Activated CD8-positive, alpha-beta memory T cell treated with anti-CD3 and anti-CD28 coated beads for 36 hours (primary cell): ENCODE data around the gene HMCN2. TPM values are rescaled to one million over a fixed set of nuclear protein-coding genes. Genes with fewer than 3 reads are reported as not detected.

Source experiments
- CTCF ChIA-PET: fragments of 350-600 bp; sonication (Branson Sonifier 250); formaldehyde crosslinking; loops from one replicate; lab custom pipeline; 2021; ENCODE audit warnings: antibody characterized with exemption; lab: Charles Lee
- POLR2A ChIA-PET: fragments of 350-600 bp; sonication (Branson Sonifier 250); formaldehyde crosslinking; loops from one replicate; lab custom pipeline; 2021; ENCODE audit warnings: antibody characterized with exemption; lab: Charles Lee
- total RNA-seq, 2 experiments: library from RNA; stranded (reverse); gene quantifications; one replicate each; pipeline ENCODE4 v1.2.3, GENCODE V29; 2021

The HMCN2 gene
- total RNA-seq, 2 experiments from 2014 or later = not detected

- ChIA-PET POLR2A (no interaction called here), CTCF (interaction anchor here (0.6 to 7.4 kb wide), 6 partner anchors 62 to 732 kb away, joined by 3 to 53 read pairs (median 4); no protein-coding TSS in a partner anchor)
Observed at GRCh38 chr9:130461218-130461630, 195.7 kb downstream of the HMCN2 start.

- POLR2A ChIA-PET = no interaction called here
Observed at GRCh38 chr9:130461731-130462130, 196.2 kb downstream of the HMCN2 start.

GRCh38 chr9:130462685-130463540 lies 197.4 kb downstream of the HMCN2 start:
- CTCF ChIA-PET = interaction anchor here (1.6 to 7.4 kb wide), 2 partner anchors 219 to 221 kb away, joined by 7 to 53 read pairs; no protein-coding TSS in a partner anchor

More at GRCh38 chr9:130461731-130462130, 196.2 kb downstream of the HMCN2 start:
- CTCF ChIA-PET = interaction anchor here (7.4 kb wide), 1 partner anchor 220 kb away, joined by 53 read pairs; no protein-coding TSS in a partner anchor

GRCh38 chr9:130463763-130464745 lies 198.5 kb downstream of the HMCN2 start:
- ChIA-PET CTCF (interaction anchor here (1.6 to 7.4 kb wide), 2 partner anchors 218 to 220 kb away, joined by 7 to 53 read pairs; no protein-coding TSS in a partner anchor), POLR2A (interaction anchor here (1.2 kb wide), 1 partner anchor 260 kb away, joined by 3 read pairs; no protein-coding TSS in a partner anchor)

More at GRCh38 chr9:130462685-130463540, 197.4 kb downstream of the HMCN2 start:
- POLR2A ChIA-PET = no interaction called here

GRCh38 chr9:130465383-130466096 lies 200.0 kb downstream of the HMCN2 start:
- ChIA-PET CTCF (interaction anchor here (1.0 to 1.4 kb wide), 3 partner anchors 217 to 223 kb away, joined by 3 to 9 read pairs (median 3); no protein-coding TSS in a partner anchor), POLR2A (no interaction called here)

GRCh38 chr9:130466537-130467217 lies 201.1 kb downstream of the HMCN2 start:
- ChIA-PET POLR2A (no interaction called here), CTCF (interaction anchor here (0.6 to 1.4 kb wide), 3 partner anchors 216 to 649 kb away, joined by 3 to 9 read pairs (median 3); no protein-coding TSS in a partner anchor)

- ChIA-PET CTCF (interaction anchor here (0.6 kb wide), 1 partner anchor 649 kb away, joined by 3 read pairs; no protein-coding TSS in a partner anchor), POLR2A (no interaction called here)
Observed at GRCh38 chr9:130467316-130467715, 201.8 kb downstream of the HMCN2 start.

- ChIA-PET POLR2A (no interaction called here), CTCF (interaction anchor here (2.0 kb wide), 1 partner anchor 214 kb away, joined by 6 read pairs; no protein-coding TSS in a partner anchor)
Observed at GRCh38 chr9:130468566-130468965, 203.0 kb downstream of the HMCN2 start.

- POLR2A ChIA-PET = no interaction called here
- CTCF ChIA-PET = interaction anchor here (0.7 to 2.0 kb wide), 2 partner anchors 212 to 577 kb away, joined by 3 to 6 read pairs; no protein-coding TSS in a partner anchor
Observed at GRCh38 chr9:130470269-130470668, 204.7 kb downstream of the HMCN2 start.

- ChIA-PET CTCF (interaction anchor here (2.0 kb wide), 1 partner anchor 211 kb away, joined by 6 read pairs; no protein-coding TSS in a partner anchor), POLR2A (no interaction called here)
Observed at GRCh38 chr9:130470950-130471349, 205.4 kb downstream of the HMCN2 start.

GRCh38 chr9:130471411-130472183 lies 206.0 kb downstream of the HMCN2 start:
- CTCF ChIA-PET = no interaction called here
- POLR2A ChIA-PET = no interaction called here

- ChIA-PET CTCF (no interaction called here), POLR2A (no interaction called here)
Observed at GRCh38 chr9:130472184-130472705, 206.7 kb downstream of the HMCN2 start.

- POLR2A ChIA-PET = no interaction called here
Observed at GRCh38 chr9:130473009-130473408, 207.4 kb downstream of the HMCN2 start.

GRCh38 chr9:130473566-130473965 lies 208.0 kb downstream of the HMCN2 start:
- ChIA-PET CTCF (no interaction called here), POLR2A (no interaction called here)

More at GRCh38 chr9:130473009-130473408, 207.4 kb downstream of the HMCN2 start:
- CTCF ChIA-PET = interaction anchor here (0.6 kb wide), 1 partner anchor 84 kb away, joined by 3 read pairs; no protein-coding TSS in a partner anchor

- ChIA-PET POLR2A (no interaction called here), CTCF (no interaction called here)
Observed at GRCh38 chr9:130474106-130474505, 208.5 kb downstream of the HMCN2 start.

- ChIA-PET POLR2A (no interaction called here), CTCF (interaction anchor here (0.6 kb wide), 1 partner anchor 197 kb away, joined by 3 read pairs; no protein-coding TSS in a partner anchor)
Observed at GRCh38 chr9:130476151-130476730, 210.7 kb downstream of the HMCN2 start.
